GM12874 (cell line): ENCODE data around the gene CFB.

Experiments
- TF ChIP-seq, protein P1 (sequence below): IDR thresholded peaks from 2 replicates; pipeline ENCODE4 v1.5.1; 2011; ENCODE audit warnings: low read depth, mild to moderate bottlenecking, control low read depth, low read length, moderate library complexity; ENCODE audit not compliant: insufficient read depth

Gene CFB

GRCh38 chr6:31945507-31946369 is at the start of gene CFB:
Gene CFB, plus strand, starts transcription at chr6:31946095. Its CDS starts 127 bp downstream, at chr6:31946222.
- TF ChIP-seq, protein P1, sequence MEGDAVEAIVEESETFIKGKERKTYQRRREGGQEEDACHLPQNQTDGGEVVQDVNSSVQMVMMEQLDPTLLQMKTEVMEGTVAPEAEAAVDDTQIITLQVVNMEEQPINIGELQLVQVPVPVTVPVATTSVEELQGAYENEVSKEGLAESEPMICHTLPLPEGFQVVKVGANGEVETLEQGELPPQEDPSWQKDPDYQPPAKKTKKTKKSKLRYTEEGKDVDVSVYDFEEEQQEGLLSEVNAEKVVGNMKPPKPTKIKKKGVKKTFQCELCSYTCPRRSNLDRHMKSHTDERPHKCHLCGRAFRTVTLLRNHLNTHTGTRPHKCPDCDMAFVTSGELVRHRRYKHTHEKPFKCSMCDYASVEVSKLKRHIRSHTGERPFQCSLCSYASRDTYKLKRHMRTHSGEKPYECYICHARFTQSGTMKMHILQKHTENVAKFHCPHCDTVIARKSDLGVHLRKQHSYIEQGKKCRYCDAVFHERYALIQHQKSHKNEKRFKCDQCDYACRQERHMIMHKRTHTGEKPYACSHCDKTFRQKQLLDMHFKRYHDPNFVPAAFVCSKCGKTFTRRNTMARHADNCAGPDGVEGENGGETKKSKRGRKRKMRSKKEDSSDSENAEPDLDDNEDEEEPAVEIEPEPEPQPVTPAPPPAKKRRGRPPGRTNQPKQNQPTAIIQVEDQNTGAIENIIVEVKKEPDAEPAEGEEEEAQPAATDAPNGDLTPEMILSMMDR, result no peak

- TF ChIP-seq, protein P1, result no peak
Observed at GRCh38 chr6:31896493-31896855, 49.4 kb upstream of the CFB start.

DNA sequence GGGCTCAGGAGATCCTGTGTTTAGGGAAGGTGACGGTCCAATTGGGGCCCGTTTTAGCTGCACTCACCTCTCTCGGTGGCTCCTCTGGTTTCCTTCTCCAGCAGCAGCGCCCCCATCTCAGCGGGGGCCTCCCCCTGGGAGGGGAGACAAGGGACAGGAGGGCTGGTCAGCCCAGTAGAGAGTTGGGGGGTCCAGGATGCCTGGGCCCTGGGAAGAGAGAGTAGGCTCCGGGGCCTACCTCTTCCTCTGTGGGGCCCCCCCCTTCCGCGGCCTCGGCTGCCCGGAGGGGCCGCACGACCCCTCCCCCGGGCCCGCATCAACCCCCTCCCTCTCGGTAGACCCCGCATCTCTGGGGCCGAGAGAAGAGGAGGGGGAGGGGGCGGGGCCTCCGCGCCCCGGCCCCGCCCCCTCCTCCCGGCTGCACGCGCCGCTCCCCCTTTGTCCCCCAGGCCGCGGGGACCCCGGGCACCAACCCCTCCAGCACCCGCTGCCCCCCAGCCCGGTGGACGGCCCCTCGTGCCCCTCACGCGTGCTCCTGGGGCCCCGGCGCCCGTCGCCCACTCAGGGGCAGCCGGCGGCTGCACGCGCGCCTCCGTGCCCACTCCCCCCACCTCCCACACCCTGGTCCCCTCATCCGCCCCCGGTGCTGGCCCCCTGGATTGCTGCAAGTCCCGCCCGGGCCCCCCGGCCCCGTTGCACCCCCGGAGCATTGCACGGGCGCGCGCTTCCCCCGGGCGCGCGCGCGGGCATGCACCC is 48.9 kb upstream of the CFB start:
- TF ChIP-seq, protein P1, result no peak

GRCh38 chr6:31897612-31898382 is 48.1 kb upstream of the CFB start, which contains the start of gene EHMT2:
Gene EHMT2, minus strand, starts transcription at chr6:31897698. Its CDS starts 21 bp downstream, at chr6:31897677.
- TF ChIP-seq, protein P1, result no peak

- TF ChIP-seq, protein P1, result no peak
Observed at GRCh38 chr6:31898383-31899011, 47.4 kb upstream of the CFB start.

DNA sequence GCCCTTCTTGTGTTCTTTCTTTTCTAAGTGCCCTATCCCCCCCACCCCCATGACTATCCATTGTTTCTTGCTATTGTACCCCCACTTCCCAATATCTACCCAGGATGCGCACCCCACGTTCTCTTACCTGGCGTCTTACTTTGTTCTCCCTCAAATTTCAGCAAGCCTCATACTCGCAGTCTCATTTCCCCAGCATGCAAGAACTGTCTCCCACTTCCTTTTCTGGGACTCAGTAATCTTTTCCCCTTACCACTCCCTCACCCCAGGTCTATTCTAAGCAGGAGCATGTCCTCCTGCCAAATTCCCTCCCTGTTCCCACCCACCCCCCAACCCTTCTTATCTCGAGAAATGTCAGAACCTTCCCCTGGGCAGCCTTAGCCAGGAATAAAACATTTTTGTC is 46.7 kb upstream of the CFB start:
- TF ChIP-seq, protein P1, result no peak
